IMR-90 (cell line): Measurements from ENCODE around the gene CRLF1.

ENCODE experiments used
- CEBPB ChIP-seq: IDR thresholded peaks from 2 replicates; pipeline ENCODE4 v1.6.1; 2012; ENCODE audit warnings: low read depth, low read length, improper control_type of control experiment
- CHD1 ChIP-seq: IDR thresholded peaks from 2 replicates; pipeline ENCODE4 v1.6.1; 2012; ENCODE audit warnings: low read depth, low read length, improper control_type of control experiment
- MXI1 ChIP-seq: IDR thresholded peaks from 2 replicates; pipeline ENCODE4 v1.6.1; 2012; ENCODE audit warnings: low read depth, mild to moderate bottlenecking, low read length, moderate library complexity, borderline replicate concordance
- NFE2L2 ChIP-seq: fragments of 150-350 bp; IDR thresholded peaks from 2 replicates; pipeline ENCODE4 v1.6.1; 2016; ENCODE audit warnings: low read depth, mild to moderate bottlenecking, low read length
- POLR2A ChIP-seq: IDR thresholded peaks from 2 replicates; pipeline ENCODE4 v1.6.1; 2012; ENCODE audit warnings: mild to moderate bottlenecking, low read depth, low read length
- TF ChIP-seq, protein P1 (sequence below): conservative IDR thresholded peaks from 2 replicates; pipeline ENCODE4 v1.5.1; 2012; ENCODE audit warnings: mild to moderate bottlenecking, low read depth, low read length, improper control_type of control experiment
- TF ChIP-seq, protein P2 (sequence below): fragments of 150-350 bp; IDR thresholded peaks from 2 replicates; pipeline ENCODE4 v1.6.1; 2017; ENCODE audit warnings: mild to moderate bottlenecking, antibody characterized with exemption, low read length, low read depth
- TF ChIP-seq, protein P3 (sequence below): fragments of 150-350 bp; IDR thresholded peaks from 2 replicates; pipeline ENCODE4 v1.6.1; 2016; ENCODE audit warnings: low read depth, mild to moderate bottlenecking, low read length, moderate library complexity, borderline replicate concordance

DNA sequence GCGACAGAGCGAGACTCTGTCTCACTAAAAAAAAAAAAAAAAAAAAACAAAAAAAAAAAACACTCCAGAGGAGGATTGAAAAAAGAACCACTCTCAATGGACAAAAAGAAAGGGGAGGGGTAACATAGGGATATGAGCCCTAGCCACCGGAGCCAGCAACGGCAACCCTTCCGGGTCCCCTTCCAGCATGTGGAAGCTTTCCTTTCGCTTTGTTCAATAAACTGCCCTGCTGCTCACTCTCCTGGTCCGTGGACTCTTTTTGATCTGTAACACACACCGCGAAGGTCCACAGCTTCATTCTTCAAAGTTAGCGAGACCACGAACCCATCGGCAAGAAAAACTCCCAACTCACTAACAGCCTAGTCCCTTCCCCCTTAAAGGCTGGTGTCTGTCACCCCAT is 19.0 kb downstream of the CRLF1 start:
- TF ChIP-seq, protein P1, sequence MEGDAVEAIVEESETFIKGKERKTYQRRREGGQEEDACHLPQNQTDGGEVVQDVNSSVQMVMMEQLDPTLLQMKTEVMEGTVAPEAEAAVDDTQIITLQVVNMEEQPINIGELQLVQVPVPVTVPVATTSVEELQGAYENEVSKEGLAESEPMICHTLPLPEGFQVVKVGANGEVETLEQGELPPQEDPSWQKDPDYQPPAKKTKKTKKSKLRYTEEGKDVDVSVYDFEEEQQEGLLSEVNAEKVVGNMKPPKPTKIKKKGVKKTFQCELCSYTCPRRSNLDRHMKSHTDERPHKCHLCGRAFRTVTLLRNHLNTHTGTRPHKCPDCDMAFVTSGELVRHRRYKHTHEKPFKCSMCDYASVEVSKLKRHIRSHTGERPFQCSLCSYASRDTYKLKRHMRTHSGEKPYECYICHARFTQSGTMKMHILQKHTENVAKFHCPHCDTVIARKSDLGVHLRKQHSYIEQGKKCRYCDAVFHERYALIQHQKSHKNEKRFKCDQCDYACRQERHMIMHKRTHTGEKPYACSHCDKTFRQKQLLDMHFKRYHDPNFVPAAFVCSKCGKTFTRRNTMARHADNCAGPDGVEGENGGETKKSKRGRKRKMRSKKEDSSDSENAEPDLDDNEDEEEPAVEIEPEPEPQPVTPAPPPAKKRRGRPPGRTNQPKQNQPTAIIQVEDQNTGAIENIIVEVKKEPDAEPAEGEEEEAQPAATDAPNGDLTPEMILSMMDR = no peak
- TF ChIP-seq POLR2A (no peak), MXI1 (no peak), CEBPB (no peak), CHD1 (no peak), NFE2L2 (no peak)
- TF ChIP-seq, protein P2, sequence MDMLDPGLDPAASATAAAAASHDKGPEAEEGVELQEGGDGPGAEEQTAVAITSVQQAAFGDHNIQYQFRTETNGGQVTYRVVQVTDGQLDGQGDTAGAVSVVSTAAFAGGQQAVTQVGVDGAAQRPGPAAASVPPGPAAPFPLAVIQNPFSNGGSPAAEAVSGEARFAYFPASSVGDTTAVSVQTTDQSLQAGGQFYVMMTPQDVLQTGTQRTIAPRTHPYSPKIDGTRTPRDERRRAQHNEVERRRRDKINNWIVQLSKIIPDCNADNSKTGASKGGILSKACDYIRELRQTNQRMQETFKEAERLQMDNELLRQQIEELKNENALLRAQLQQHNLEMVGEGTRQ = no peak
- TF ChIP-seq, protein P3, sequence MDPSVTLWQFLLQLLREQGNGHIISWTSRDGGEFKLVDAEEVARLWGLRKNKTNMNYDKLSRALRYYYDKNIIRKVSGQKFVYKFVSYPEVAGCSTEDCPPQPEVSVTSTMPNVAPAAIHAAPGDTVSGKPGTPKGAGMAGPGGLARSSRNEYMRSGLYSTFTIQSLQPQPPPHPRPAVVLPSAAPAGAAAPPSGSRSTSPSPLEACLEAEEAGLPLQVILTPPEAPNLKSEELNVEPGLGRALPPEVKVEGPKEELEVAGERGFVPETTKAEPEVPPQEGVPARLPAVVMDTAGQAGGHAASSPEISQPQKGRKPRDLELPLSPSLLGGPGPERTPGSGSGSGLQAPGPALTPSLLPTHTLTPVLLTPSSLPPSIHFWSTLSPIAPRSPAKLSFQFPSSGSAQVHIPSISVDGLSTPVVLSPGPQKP = no peak
